NAMALWA (cell line): ENCODE measurements around the gene KCNN4.
"Not testable (repeated sequence)": the region's sequence is repeated elsewhere in the genome, so short reads cannot be mapped to it uniquely, and the experiment has no call there.

Experiments used
- DNase-seq: peaks from one replicate; pipeline ENCODE4 v3.0.0-alpha.2; 2015; ENCODE audit warnings: low spot score

KCNN4 gene

GRCh38 chr19:43798546-43799409 is 18.0 kb upstream of the KCNN4 start:
- DNase-seq, result no peak

GRCh38 chr19:43798026-43798545 is 17.3 kb upstream of the KCNN4 start:
- DNase-seq, result no peak

GRCh38 chr19:43797556-43797955 is 16.8 kb upstream of the KCNN4 start:
- DNase-seq, result no peak

GRCh38 chr19:43797118-43797517 is 16.3 kb upstream of the KCNN4 start:
- no peak for DNase-seq

- DNase-seq, result no peak
These were observed 9.8 kb upstream of the KCNN4 start for GRCh38 chr19:43790587-43790986.

- DNase-seq, result peak; percentile 32
These were observed 8.3 kb upstream of the KCNN4 start for GRCh38 chr19:43789029-43789428.

GRCh38 chr19:43786665-43787064 is 5.9 kb upstream of the KCNN4 start:
- no peak for DNase-seq

GRCh38 chr19:43784981-43785808 is 4.4 kb upstream of the KCNN4 start:
- peak; percentile 80 for DNase-seq

GRCh38 chr19:43784241-43784980 is 3.6 kb upstream of the KCNN4 start:
- DNase-seq, result peak; percentile 54

GRCh38 chr19:43783636-43784035 is 2.9 kb upstream of the KCNN4 start:
- no peak for DNase-seq

GRCh38 chr19:43782689-43783231 is 2.0 kb upstream of the KCNN4 start:
- DNase-seq, result no peak

- DNase-seq, result no peak
These were observed 1.5 kb upstream of the KCNN4 start for GRCh38 chr19:43782311-43782660.

GRCh38 chr19:43781630-43782310 is 997 bp upstream of the KCNN4 start:
- no peak for DNase-seq

GRCh38 chr19:43779820-43780219 is 953 bp downstream of the KCNN4 start:
- no peak for DNase-seq

- no peak for DNase-seq
These were observed 1.5 kb downstream of the KCNN4 start for GRCh38 chr19:43779147-43779819.

- peak; percentile 34 for DNase-seq
These were observed 2.1 kb downstream of the KCNN4 start for GRCh38 chr19:43778651-43779050.

- DNase-seq, result peak; percentile 55
These were observed 3.5 kb downstream of the KCNN4 start for GRCh38 chr19:43777163-43777695.

GRCh38 chr19:43776286-43776685 is 4.5 kb downstream of the KCNN4 start:
- DNase-seq, result no peak

- DNase-seq, result no peak
These were observed 5.4 kb downstream of the KCNN4 start for GRCh38 chr19:43775299-43775890.

GRCh38 chr19:43774940-43775258 is 5.9 kb downstream of the KCNN4 start:
- DNase-seq, result not testable (repeated sequence)
